Mesendoderm (in vitro differentiated cells): ENCODE data around the gene P3H2.
A peak's percentile ranks its signal among the peaks of the same experiment; 100 is the strongest.

Experiments
- DNase-seq: peaks from one replicate; pipeline ENCODE4 v3.0.0; 2013
- H2AK5ac ChIP-seq: 2 replicates; pipeline ENCODE4 v1.6.1; 2013; ENCODE audit warnings: low read length, inconsistent platforms
- H2BK120ac ChIP-seq: 2 replicates; pipeline ENCODE4 v1.6.1; 2013; ENCODE audit warnings: low read depth, mild to moderate bottlenecking, low read length, moderate library complexity, mixed read lengths
- H2BK15ac ChIP-seq: replicated peaks from 2 replicates; pipeline ENCODE4 v1.6.1; 2013; ENCODE audit warnings: low read depth, mild to moderate bottlenecking, moderate library complexity
- H2BK5ac ChIP-seq: 2 replicates; pipeline ENCODE4 v1.6.1; 2013; ENCODE audit warnings: low read length, inconsistent platforms
- H3K18ac ChIP-seq: 2 replicates; pipeline ENCODE4 v1.6.1; 2013; ENCODE audit warnings: mild to moderate bottlenecking, low read length, mixed read lengths
- H3K23ac ChIP-seq: one replicate; pipeline ENCODE4 v1.6.1; 2013; ENCODE audit warnings: low read length
- H3K27ac ChIP-seq: 2 replicates; pipeline ENCODE4 v1.5.1; 2013; ENCODE audit warnings: low read depth, mild to moderate bottlenecking, inconsistent platforms, low read length, moderate library complexity
- H3K27me3 ChIP-seq: 2 replicates; pipeline ENCODE4 v1.6.1; 2013; ENCODE audit warnings: low read length, control low read depth, mild to moderate bottlenecking, inconsistent platforms; ENCODE audit not compliant: insufficient read depth, poor library complexity
- H3K36me3 ChIP-seq: 2 replicates; pipeline ENCODE4 v1.6.1; 2013; ENCODE audit warnings: low read length, inconsistent platforms; ENCODE audit not compliant: control insufficient read depth, insufficient read depth
- H3K4ac ChIP-seq: one replicate; pipeline ENCODE4 v1.6.1; 2013; ENCODE audit warnings: low read depth, mild to moderate bottlenecking, low read length, moderate library complexity
- H3K4me1 ChIP-seq: 2 replicates; pipeline ENCODE4 v1.6.1; 2013; ENCODE audit warnings: low read depth, low read length, inconsistent platforms; ENCODE audit not compliant: control insufficient read depth
- H3K4me2 ChIP-seq: 2 replicates; pipeline ENCODE4 v1.6.1; 2013; ENCODE audit warnings: low read length
- H3K4me3 ChIP-seq: 2 replicates; pipeline ENCODE4 v1.5.1; 2013; ENCODE audit warnings: mild to moderate bottlenecking, low read length
- H3K56ac ChIP-seq: one replicate; pipeline ENCODE4 v1.6.1; 2013; ENCODE audit warnings: low read length
- H3K79me1 ChIP-seq: 2 replicates; pipeline ENCODE4 v1.6.1; 2013; ENCODE audit warnings: low read length, inconsistent platforms
- H3K79me2 ChIP-seq: 2 replicates; pipeline ENCODE4 v1.6.1; 2013; ENCODE audit warnings: mild to moderate bottlenecking, low read length; ENCODE audit not compliant: control insufficient read depth, insufficient read depth
- H3K9ac ChIP-seq: 2 replicates; pipeline ENCODE4 v1.6.1; 2013; ENCODE audit warnings: low read length, inconsistent platforms
- H4K5ac ChIP-seq: one replicate; pipeline ENCODE4 v1.6.1; 2013; ENCODE audit warnings: low read length
- H4K8ac ChIP-seq: one replicate; pipeline ENCODE4 v1.6.1; 2013; ENCODE audit warnings: low read depth, mild to moderate bottlenecking, control low read depth, low read length, moderate library complexity
- WGBS: extraction: QIAGEN DNeasy Blood & Tissue Kit; methylation state at CpG from one replicate; pipeline ENCODE4 v1.1.7; 2013; ENCODE audit warnings: low lambda C conversion rate, missing lambda C conversion rate; ENCODE audit not compliant: insufficient coverage; ENCODE audit errors: extremely low coverage; 5-methylcytosine and 5-hydroxymethylcytosine counted together

P3H2 gene

GRCh38 chr3:190130696-190131095 lies 10.0 kb upstream of the P3H2 start:
- no peak overlapping the region for H2BK5ac ChIP-seq
- no peak overlapping the region for H3K4me3 ChIP-seq
- H2AK5ac ChIP-seq: peak overlapping the region; percentile 61
- H4K8ac ChIP-seq: no peak overlapping the region
- no peak overlapping the region for H3K27ac ChIP-seq
- H3K4ac ChIP-seq: peak overlapping the region; percentile 70
- no peak for DNase-seq
- no peak overlapping the region for H4K5ac ChIP-seq
- H2BK15ac ChIP-seq: no peak overlapping the region
- no peaks in the 10 kb centered on the region for H3K79me2 ChIP-seq
- H3K27me3 ChIP-seq: no peaks in the 10 kb centered on the region
- H3K18ac ChIP-seq: peak overlapping the region; percentile 18
- H3K79me1 ChIP-seq: no peaks in the 10 kb centered on the region
- H2BK120ac ChIP-seq: no peak overlapping the region
- H3K9ac ChIP-seq: no peak overlapping the region
- H3K23ac ChIP-seq: no peak overlapping the region
- H3K4me1 ChIP-seq: peaks cover 2% of the 10 kb centered on the region
- H3K4me2 ChIP-seq: no peak overlapping the region
- no CpG with 5 or more reads among the region's 6 CpGs for WGBS
- H3K56ac ChIP-seq: peak overlapping the region; percentile 19
- no peaks in the 10 kb centered on the region for H3K36me3 ChIP-seq

DNA sequence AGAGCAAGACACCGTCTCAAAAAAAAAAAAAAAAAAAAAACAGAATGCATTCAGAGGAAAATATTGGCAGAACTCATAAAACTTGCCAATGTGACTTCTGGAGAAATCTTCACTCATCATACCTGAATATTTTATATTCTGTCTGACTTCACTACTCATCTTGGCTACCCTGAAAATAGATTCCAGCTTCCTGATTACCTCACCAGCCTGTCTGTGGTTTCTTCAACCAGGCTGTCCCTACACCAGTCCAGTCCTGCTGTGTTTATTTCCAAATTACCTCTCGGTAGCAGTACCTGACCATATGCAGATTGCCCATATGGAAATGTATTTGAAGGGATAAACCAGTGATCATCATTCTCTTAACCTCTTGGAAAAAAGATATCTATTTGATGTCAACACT lies 9.3 kb upstream of the P3H2 start:
- Histone ChIP-seq H3K4me2 (no peak overlapping the region), H4K5ac (no peak overlapping the region), H3K18ac (peak overlapping the region; percentile 51), H2BK5ac (no peak overlapping the region), H3K23ac (no peak overlapping the region), H3K9ac (no peak overlapping the region), H3K79me2 (no peaks in the 10 kb centered on the region), H3K4me1 (peaks cover 2% of the 10 kb centered on the region), H3K27ac (no peak overlapping the region), H2BK120ac (no peak overlapping the region), H4K8ac (no peak overlapping the region), H3K27me3 (no peaks in the 10 kb centered on the region), H3K4ac (peak overlapping the region; percentile 81), H3K79me1 (no peaks in the 10 kb centered on the region), H3K56ac (no peak overlapping the region), H2BK15ac (peak overlapping the region; percentile 98), H3K4me3 (no peak overlapping the region), H2AK5ac (no peak overlapping the region), H3K36me3 (no peaks in the 10 kb centered on the region)
- no peak for DNase-seq
- no CpG with 5 or more reads among the region's 2 CpGs for WGBS

GRCh38 chr3:190127797-190128196 lies 7.1 kb upstream of the P3H2 start:
- WGBS: no CpG with 5 or more reads among the region's 6 CpGs

GRCh38 chr3:190127195-190127594 lies 6.5 kb upstream of the P3H2 start:
- no peak overlapping the region for H4K8ac ChIP-seq
- no peak overlapping the region for H3K4ac ChIP-seq
- no peak overlapping the region for H3K56ac ChIP-seq
- H4K5ac ChIP-seq: no peak overlapping the region
- H3K4me2 ChIP-seq: no peak overlapping the region
- H3K18ac ChIP-seq: no peak overlapping the region
- no peak overlapping the region for H3K9ac ChIP-seq
- H3K79me2 ChIP-seq: no peaks in the 10 kb centered on the region
- H2BK120ac ChIP-seq: no peak overlapping the region
- H2BK15ac ChIP-seq: no peak overlapping the region
- H3K36me3 ChIP-seq: no peaks in the 10 kb centered on the region
- H3K4me3 ChIP-seq: no peak overlapping the region
- DNase-seq: no peak
- no peak overlapping the region for H2AK5ac ChIP-seq
- H3K27me3 ChIP-seq: no peaks in the 10 kb centered on the region
- H3K23ac ChIP-seq: no peak overlapping the region
- no peak overlapping the region for H3K27ac ChIP-seq
- H2BK5ac ChIP-seq: no peak overlapping the region
- no peaks in the 10 kb centered on the region for H3K79me1 ChIP-seq
- no CpG with 5 or more reads among the region's 1 CpG for WGBS
- peaks cover 4% of the 10 kb centered on the region for H3K4me1 ChIP-seq

More at GRCh38 chr3:190127797-190128196, 7.1 kb upstream of the P3H2 start:
- Histone ChIP-seq H3K23ac (no peak overlapping the region), H3K27me3 (no peaks in the 10 kb centered on the region), H2BK5ac (no peak overlapping the region), H2AK5ac (no peak overlapping the region), H3K4me1 (no peaks in the 10 kb centered on the region), H3K18ac (peak overlapping the region; percentile 3), H3K79me1 (no peaks in the 10 kb centered on the region), H4K8ac (no peak overlapping the region), H3K4me2 (no peak overlapping the region), H4K5ac (no peak overlapping the region), H3K4ac (no peak overlapping the region), H3K36me3 (no peaks in the 10 kb centered on the region), H3K27ac (no peak overlapping the region), H3K9ac (no peak overlapping the region), H3K4me3 (no peak overlapping the region), H3K56ac (no peak overlapping the region), H2BK15ac (no peak overlapping the region), H3K79me2 (no peaks in the 10 kb centered on the region), H2BK120ac (no peak overlapping the region)
- DNase-seq: no peak

GRCh38 chr3:190125436-190126068 lies 4.9 kb upstream of the P3H2 start:
- Histone ChIP-seq H2BK5ac (no peak overlapping the region), H3K18ac (no peak overlapping the region), H3K23ac (no peak overlapping the region), H3K4ac (no peak overlapping the region), H2BK120ac (no peak overlapping the region), H2BK15ac (no peak overlapping the region), H4K5ac (no peak overlapping the region), H3K4me1 (peaks cover 9% of the 10 kb centered on the region), H3K27ac (no peak overlapping the region), H3K79me2 (no peaks in the 10 kb centered on the region), H4K8ac (no peak overlapping the region), H3K36me3 (no peaks in the 10 kb centered on the region), H2AK5ac (no peak overlapping the region), H3K4me2 (no peak overlapping the region), H3K79me1 (no peaks in the 10 kb centered on the region), H3K56ac (peak overlapping the region; percentile 58), H3K27me3 (no peaks in the 10 kb centered on the region), H3K9ac (no peak overlapping the region), H3K4me3 (no peak overlapping the region)
- DNase-seq: no peak
- WGBS: no CpG with 5 or more reads among the region's 9 CpGs

GRCh38 chr3:190124067-190124466 lies 3.4 kb upstream of the P3H2 start:
- H3K36me3 ChIP-seq: no peaks in the 10 kb centered on the region
- no peaks in the 10 kb centered on the region for H3K27me3 ChIP-seq
- H3K79me2 ChIP-seq: peaks cover 9% of the 10 kb centered on the region
- no peak for DNase-seq
- H2AK5ac ChIP-seq: no peak overlapping the region
- H4K8ac ChIP-seq: no peak overlapping the region
- no peaks in the 10 kb centered on the region for H3K79me1 ChIP-seq
- no peak overlapping the region for H3K9ac ChIP-seq
- H2BK15ac ChIP-seq: peak overlapping the region; percentile 61
- WGBS: no CpG with 5 or more reads among the region's 3 CpGs
- no peak overlapping the region for H3K4me3 ChIP-seq
- peaks cover 9% of the 10 kb centered on the region for H3K4me1 ChIP-seq
- no peak overlapping the region for H3K4ac ChIP-seq
- no peak overlapping the region for H2BK5ac ChIP-seq
- no peak overlapping the region for H2BK120ac ChIP-seq
- no peak overlapping the region for H4K5ac ChIP-seq
- no peak overlapping the region for H3K56ac ChIP-seq
- H3K23ac ChIP-seq: no peak overlapping the region
- no peak overlapping the region for H3K27ac ChIP-seq
- H3K4me2 ChIP-seq: no peak overlapping the region
- peak overlapping the region; percentile 44 for H3K18ac ChIP-seq
